Astrocyte of the hippocampus (primary cell): ENCODE results near the gene PCDHA1.
A peak's percentile ranks its signal among the peaks of the same experiment; 100 is the strongest.

Experiments
- DNase-seq: peaks from one replicate; pipeline ENCODE4 v3.0.0; 2011; ENCODE audit warnings: low read depth, low spot score

PCDHA1 gene

GRCh38 chr5:140923601-140924000 is 137.7 kb downstream of the PCDHA1 start:
- no peak for DNase-seq

- DNase-seq: peak; percentile 2
Measured at GRCh38 chr5:140925806-140926442, 140.0 kb downstream of the PCDHA1 start, which contains the start of gene PCDHAC1. PCDHAC1 (plus strand) TSS chr5:140926299; CDS start chr5:140926893, 594 bp downstream.

DNA sequence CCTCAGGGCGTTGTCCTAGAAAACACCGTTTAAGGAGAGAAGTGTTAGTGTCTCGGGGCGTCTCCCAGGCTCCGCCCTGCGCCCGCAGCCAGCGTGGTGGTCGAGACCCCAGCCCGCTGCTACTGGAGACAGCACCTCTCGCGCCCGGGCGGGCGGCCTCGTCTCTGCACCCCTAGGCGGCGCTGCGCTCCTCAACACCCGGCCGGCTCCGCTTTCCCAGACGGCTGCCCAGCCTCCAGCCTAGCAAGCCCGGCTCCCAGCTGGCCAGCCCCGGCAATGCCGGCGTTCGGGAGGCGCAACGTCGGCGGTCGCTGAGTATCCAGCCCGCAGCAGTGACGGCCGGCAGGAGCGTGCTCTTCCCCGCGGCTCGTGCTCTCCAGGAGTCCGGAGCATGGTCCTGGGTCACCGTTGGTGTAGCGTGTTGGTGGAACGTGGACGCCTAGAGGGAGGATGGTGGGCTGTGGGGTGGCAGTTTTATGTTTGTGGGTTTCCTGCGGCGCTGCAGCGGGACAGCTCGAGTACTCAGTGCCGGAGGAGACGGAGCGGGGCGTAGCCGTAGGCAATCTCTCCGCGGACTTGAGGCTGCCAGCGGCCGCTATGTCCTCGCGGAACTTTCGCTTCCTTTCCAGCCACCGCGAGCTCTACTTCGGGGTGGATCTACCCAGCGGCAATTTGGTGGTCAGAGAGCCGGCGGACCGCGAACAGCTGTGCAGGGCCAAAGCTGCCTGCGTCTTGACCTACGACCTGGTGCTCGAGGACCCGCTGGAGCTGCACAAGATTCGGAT is 140.7 kb downstream of the PCDHA1 start:
- peak; percentile 83 for DNase-seq

DNA sequence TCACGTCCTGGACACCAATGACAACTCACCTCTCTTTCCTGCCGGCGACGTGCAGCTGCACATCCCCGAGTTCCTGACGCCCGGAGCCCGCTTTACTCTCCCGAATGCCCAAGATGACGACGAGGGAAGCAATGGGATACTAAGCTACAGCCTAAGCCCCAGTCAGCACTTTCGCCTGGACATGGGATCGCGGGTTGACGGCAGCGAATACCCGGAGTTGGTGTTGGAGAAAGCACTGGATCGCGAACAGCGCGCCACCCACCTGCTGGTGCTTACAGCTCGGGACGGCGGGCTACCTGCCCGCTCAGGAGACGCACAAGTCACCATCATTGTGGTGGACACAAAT is 141.3 kb downstream of the PCDHA1 start:
- no peak for DNase-seq

DNA sequence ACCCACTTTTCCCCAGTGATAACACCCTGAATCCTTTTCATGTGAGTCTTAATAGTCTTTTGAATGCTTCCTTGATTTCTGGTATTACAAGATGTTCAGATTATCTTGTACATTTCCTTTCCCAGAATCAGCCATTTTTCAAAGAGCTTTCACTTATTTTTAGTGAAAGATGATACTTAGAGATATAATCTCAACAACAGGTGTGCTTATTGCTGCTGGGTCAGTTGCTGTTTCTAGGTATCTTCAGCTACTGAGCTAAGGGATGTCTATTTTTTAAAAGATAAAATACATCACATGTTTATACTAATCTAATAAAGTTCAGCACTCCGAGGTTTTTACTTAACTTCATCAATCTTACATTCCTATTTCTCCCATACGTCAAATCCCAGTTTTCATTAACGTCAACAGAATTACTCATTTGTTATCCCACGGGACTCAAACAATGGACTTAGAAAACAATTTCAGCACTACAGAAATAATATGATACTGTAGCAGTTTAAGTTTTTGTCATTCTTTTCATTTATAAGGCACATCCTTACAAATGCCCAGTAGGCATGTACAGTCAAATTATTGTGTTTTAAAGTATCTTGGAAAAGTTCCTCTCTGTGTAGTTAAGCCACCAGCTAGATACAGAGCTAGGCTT is 149.1 kb downstream of the PCDHA1 start:
- no peak for DNase-seq

DNA sequence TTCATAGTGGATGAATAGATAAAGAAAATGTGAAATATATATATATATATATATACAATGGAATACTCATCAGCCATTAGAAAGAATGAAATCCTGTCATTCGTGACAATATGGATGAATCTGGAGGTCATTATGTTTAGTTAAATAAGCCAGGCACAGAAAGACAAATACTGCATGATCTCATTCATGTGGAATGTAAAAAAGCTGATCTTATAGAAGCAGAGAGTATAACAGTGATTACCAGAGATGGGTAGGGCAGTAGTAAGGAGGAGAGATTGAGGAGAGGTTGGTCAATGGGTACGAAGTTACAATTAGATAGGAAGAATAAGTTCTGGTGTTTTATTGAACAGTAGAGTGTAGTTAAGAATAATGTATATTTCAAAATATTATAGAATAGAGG is 160.6 kb downstream of the PCDHA1 start:
- no peak for DNase-seq

DNA sequence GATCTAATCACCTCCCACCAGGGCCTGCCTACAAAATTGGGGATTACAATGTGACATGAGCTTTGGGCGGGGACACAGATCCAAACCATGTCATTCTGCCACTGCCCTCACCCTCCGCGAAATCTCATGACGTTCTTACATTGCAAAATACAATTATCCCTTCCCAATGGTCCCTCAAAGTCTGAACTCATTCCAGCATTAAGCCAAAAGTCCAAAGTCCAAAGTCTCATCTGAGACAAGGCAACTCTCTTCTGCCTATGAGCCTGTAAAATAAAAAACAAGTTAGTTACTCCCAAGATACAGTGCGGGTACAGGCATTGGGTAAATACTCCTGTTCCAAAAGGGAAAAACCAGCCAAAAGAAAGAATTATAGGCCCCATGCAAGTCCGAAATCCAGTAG is 165.7 kb downstream of the PCDHA1 start:
- no peak for DNase-seq

GRCh38 chr5:140953234-140953633 is 167.3 kb downstream of the PCDHA1 start:
- no peak for DNase-seq

GRCh38 chr5:140962190-140962589 is 176.2 kb downstream of the PCDHA1 start:
- DNase-seq: no peak

DNA sequence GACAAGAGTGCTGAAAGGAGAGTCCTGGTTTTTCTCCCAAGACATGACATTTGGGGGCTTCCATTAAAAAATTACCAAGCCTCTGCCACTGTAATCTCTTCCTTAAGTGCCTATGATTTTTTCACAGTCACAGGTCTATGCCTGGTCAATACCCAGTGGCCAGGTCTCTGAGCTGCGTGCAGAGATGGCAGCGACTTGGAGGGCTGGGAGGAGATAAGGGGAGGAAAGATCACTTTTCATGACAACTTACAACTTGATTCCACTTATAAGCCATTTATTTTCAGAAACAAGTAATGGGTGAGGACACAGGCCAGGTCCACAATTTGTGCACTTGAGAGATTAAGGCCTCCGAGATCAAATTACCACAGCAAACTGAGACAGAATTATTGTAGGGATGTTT is 178.4 kb downstream of the PCDHA1 start:
- DNase-seq: no peak

GRCh38 chr5:140965905-140966292 is 180.0 kb downstream of the PCDHA1 start:
- DNase-seq: no peak

DNA sequence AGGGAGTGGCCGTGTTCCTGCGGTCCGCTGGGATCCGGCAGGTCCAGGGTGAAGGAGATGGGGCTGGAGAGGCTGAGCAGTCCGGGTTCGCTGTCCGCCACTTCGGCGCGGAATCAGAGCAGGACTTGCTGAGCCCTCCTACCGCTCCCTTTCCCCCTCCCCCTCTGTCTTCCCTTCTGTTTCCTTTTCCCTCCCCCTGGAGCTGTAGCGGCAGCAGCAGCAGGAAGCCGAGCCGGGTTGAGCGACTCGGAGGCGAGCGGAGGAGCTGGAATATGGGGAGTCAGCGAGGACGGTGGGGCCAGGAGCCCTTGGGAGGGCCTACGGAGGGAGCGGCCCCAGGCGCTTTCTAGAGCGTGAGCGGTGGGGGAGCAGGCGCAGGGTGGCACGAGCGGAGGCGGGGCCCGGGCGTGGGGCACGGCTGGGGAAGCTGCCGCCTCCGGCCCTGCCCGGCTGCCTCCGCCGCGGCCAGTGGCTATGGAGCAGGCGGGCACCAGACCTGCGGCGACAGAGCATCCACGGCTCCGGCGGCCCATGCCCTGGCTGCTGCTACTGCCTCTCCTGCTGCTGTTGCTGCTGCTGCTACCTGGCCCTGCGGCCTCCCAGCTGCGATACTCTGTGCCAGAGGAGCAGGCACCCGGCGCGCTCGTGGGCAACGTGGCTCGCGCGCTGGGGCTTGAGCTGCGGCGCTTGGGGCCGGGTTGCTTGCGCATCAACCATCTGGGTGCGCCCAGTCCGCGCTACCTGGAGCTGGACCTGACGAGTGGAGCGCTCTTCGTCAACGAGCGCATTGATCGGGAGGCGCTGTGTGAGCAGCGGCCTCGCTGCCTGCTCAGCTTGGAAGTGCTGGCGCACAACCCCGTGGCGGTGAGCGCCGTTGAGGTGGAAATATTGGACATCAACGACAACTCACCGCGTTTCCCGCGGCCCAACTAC is 180.6 kb downstream of the PCDHA1 start, which contains the start of gene PCDHAC2:
TSS of gene PCDHAC2 (plus strand) at position 184 of the 933 bp plus-strand sequence. CDS start at position 475, 291 bp downstream.
- peak; percentile 68 for DNase-seq

DNA sequence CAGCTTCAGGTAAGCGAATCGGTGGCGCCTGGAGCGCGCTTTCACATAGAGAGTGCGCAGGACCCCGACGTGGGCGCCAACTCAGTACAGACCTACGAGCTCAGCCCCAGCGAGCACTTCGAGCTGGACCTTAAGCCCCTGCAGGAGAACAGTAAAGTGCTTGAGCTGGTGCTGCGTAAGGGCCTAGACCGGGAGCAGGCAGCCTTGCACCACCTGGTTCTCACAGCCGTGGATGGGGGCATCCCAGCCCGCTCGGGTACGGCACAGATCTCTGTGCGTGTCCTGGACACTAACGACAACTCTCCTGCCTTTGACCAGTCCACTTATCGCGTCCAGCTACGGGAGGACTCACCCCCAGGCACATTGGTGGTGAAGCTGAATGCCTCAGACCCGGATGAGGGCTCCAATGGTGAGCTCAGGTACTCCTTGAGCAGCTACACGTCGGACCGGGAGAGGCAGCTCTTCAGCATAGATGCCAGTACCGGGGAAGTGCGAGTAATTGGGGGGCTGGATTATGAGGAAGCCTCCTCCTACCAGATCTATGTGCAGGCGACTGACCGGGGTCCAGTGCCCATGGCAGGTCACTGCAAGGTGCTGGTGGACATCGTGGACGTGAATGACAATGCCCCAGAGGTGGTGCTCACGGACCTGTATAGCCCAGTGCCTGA is 181.4 kb downstream of the PCDHA1 start:
- DNase-seq: no peak

GRCh38 chr5:140969880-140970279 is 183.9 kb downstream of the PCDHA1 start:
- no peak for DNase-seq

GRCh38 chr5:140973550-140973949 is 187.6 kb downstream of the PCDHA1 start:
- no peak for DNase-seq

DNA sequence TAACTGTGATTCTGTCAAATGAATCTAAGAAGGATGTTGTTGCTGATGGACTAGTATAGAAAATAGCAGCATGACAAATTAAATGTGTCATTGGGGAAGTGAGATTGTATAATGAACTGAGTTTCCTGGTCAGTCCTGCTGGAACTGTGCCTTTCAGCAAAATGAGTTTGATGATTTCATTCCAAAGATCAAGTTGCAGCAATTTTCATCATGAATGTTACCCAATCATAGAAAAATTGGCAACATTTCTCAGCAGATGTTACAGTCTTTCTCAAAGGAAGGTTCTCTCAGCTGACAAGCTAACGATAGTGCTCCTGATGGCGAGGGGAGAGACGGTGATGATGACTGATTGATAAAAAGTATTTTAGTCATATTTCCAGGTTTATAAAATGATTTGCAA is 191.1 kb downstream of the PCDHA1 start:
- DNase-seq: no peak

GRCh38 chr5:140978260-140978659 is 192.3 kb downstream of the PCDHA1 start:
- no peak for DNase-seq

GRCh38 chr5:140978983-140979382 is 193.0 kb downstream of the PCDHA1 start:
- no peak for DNase-seq

GRCh38 chr5:140982083-140982716 is 196.3 kb downstream of the PCDHA1 start:
- no peak for DNase-seq

- peak; percentile 8 for DNase-seq
Measured at GRCh38 chr5:140986117-140986521, 200.2 kb downstream of the PCDHA1 start.

DNA sequence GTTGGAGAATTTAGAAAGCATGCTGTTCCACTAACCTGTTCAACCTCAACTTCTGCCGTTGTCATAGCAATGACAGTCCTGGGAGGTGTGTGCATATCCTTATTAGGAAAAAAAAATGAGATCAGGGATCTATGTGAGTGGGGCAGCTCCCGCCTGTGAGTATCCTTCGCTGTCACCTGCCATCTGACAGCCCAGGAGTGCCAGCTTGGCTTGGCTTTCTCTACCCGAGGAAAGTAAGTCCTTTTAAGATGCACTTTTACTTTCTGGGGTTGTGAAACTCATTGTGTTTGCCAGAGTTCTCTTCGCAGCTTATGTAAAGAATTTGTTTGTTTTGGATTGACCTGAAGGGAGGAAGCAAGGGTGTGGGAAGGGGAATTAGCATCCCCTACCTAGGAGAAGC is 202.2 kb downstream of the PCDHA1 start:
- no peak for DNase-seq
